Measurements from ENCODE around the gene RAB3B.
"Not testable (repeated sequence)": the region's sequence is repeated elsewhere in the genome, so short reads cannot be mapped to it uniquely, and the experiment has no call there.

RAB3B gene

DNA sequence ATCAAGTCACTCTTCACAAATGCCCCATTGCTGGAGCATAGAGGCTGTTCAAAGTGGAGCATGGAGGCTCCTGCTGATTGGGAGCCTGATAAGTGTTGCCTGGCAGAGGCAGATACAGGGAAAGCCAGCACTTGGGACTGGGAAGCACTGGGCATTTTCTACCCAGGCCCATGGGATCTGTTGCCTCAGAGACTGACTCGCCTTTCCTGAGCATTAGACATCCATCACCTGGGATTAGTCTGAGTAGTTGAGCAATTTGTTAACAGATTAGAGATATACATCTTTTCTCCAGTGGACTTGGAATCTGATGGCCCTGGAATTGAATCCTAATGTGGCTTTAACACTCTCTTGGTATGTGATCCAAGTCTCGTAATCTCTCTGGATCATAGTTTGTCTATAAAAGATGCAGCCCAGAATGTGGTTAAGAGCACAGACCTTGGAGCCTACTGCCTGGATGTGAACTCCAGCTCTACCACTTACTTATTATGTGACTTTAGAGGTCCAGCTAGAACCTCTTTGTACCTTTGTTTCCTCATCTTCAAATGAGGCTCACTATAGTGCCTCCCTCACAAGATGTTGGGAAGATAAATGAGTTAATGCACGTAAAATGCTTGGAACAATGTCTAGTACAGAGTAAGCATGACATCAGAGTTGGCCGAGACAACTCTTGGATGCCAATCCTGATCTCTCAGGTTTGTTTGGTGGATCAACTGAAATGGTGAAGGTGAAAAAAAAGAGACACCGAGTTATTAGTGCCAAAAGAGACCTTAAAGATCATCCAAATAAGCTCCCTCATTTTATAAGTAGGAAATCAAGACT, 73.7 kb downstream of the RAB3B start:
- no peak for DNase-seq (ENCODE audit: low read depth)

DNA sequence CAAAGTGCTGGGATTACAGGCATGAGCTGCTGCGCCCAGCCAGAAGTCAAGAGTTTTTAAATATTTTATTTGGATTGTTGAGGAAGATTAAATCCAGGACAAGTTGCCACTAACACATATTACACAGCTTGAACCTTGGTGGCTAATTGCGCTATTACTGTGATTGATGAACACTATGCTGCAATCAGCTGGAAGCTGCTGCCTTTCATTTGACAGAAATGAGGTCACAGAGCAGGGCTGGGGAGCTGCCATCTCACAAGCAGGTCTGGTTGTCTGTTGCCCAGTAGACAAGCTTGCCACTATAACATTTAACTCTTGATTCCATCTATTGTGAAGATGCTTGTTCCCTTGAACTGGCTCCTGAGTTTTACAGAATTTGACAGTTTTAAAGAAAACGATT, 74.5 kb downstream of the RAB3B start:
- DNase-seq (ENCODE audit: low read depth): no peak

DNA sequence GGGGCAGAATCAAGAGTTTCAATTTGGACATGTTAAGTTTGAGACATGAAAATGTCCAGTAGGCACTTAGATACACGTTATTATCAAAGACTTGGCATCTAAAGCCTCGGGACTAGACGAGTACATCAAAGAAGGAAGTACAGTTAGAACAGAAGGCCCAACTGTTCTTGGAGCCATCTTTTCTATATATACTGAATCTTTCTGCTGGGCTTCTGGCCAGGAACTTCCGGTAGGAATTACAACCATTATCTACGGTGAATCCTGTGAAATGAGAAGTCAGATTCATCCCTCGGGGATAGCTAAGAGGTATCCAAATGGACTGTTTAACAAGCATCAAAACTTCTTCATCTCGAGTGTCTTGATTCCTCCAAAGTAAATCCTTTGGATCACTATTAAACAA, 77.6 kb downstream of the RAB3B start:
- DNase-seq (ENCODE audit: low read depth): no peak

DNA sequence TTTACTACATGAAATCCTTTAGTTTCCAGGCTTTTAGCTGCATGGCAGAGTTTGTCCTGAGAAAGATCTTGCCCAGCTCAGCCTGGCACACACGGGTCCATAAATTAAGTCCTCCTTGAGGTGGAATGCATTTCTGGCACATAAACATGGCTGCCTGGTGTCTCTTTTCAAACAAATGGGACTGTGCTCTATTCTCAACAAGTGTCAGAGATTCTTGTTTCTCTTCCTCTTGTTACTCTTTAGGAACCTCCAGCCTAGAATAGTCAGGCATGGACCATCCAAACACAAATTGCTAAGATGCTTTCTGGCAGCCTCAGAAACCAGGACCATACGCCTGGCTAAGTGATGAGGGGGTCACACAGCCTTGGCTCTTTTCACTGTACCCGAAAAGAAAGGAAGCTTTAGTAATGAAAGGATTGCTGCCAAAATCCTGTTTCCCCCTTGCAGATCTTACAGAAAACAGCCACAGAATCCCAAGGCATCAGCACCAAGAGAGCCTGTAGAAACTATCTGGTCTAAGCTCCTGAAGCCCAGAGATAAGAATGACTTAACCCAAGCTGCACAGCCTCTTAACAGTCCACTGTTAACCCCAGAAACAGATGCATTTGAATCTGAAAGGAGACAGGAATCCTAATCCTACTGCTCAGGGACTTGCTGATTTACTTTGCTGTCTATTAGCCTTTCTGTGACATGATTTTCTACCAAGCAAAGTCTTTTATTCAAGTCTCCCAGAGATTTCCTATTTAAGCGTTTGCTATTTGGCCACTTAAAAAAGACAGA, 80.1 kb downstream of the RAB3B start:
- DNase-seq (ENCODE audit: low read depth): no peak

DNA sequence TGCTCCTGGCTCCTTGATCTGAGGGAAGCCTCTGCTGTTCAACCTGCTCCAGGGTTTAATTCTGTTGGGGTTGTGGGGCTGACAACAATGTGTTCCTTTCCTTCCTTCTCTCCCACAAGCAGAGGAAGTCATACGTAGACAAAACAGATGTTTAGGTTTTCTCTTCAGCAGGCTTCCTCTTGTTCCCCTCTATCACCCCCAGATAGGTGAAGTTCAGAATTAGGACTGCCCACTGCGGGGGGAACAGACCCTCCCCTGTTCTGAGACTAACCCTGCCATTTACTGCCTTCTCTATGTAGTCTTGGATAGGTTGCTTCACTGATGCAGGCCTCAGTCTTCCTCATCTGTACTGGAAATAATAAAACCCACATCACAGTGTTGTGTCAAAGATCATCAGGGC, 82.0 kb downstream of the RAB3B start:
- no peak for DNase-seq (ENCODE audit: low read depth)

DNA sequence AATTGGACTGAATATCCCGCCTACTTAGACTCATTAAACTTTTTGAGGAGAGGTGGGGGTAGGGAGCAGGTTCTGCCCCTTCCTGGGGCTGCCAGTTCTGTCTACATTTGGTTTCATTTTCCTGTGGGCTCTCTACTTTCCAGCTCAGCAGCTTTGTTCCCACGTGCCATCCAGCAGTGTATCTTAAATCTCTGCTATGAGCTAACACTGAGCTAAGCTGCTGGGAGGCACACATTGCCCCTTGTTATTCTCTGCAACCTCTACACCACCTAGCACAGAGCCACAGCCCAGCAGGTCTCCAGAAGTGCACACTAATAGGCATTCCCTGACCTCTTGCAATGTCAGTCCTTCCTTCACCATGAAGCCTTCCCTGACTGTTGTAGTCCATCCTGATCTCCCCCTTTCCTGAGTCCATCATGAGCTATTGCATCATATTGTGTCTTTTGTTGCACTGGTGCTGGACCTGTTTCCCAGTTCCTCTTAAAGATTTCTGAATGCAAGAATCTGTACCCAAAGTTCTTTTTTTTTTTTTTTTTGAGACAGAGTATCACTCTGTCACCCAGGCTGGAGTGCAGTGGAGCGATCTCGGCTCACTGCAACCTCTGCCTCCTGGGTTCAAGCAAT, 83.3 kb downstream of the RAB3B start:
- DNase-seq (ENCODE audit: low read depth): no peak

DNA sequence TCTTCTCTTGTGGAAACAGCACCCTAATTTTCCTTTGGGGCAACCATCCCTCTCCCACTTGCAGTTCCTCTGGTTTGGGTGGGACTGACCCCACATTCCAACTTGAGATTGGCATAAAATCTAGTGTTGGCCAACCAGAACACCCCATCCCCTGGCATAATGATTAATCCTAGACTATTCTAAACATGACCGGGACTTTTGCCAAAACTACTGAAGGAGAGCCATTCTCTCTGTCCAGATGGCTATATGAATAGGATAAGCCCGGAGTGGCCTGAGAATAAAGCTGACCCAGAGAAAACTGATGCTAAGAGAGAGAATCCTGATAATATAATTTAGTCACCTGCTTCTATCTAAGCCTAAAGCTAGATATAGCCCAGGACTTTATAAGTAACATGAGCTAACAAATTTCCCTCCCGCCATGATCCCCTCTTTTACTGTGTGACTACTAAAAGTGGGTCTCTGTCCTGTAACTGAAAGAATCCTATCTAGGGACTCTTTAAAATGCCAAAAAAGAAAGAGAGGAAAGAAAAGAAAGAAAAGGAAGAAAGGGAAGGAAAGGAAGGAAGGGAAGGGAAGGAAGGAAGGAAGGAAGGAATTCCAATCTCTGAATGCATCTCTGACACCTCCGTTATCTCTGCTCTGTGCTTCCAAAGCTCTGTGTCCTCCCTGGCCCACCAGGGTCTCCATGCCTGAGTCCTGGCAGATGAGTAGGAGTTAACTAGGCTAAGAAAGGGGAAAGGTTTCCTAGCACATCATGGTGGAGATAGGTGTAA, 84.0 kb downstream of the RAB3B start:
- peak; percentile 16 for DNase-seq (ENCODE audit: low read depth)

DNA sequence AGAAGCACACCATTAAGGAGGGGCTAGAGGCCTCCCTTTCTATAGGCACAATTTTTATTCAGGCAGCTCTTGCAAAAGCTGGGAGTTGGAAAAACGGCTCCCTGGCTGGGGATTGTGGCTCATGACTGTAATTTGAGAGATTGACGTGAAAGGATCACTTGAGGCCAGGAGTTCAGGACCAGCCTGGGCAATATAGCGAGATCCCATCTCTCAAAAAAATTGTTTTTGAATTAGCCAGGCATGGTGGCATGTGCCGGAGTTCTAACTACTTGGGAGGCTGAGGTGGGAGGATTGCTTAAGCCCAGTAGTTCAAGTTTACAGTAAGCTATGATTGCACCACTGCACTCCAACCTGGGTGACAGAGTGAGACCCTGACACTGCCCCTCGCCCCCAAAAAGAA, 88.0 kb downstream of the RAB3B start:
- DNase-seq (ENCODE audit: low read depth): no peak

DNA sequence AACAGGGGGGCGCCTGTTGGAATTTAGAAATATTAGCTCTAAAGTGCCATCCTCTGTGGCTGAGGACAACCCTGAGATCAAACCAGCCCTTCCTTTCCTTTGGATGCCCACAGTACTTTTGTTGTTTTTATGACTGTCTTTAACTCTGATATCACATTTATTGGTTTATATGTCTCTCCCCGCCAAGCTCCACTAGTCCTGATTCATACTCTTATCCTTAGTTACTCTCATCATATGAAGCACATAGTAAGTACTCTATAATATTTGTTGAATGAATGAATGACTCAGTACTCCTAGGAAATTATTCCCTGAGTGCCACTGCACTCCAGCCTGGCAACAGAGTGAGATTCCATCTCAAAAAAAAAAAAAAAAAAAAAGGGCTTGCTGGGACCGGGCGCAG, 89.3 kb downstream of the RAB3B start:
- no peak for DNase-seq (ENCODE audit: low read depth)

DNA sequence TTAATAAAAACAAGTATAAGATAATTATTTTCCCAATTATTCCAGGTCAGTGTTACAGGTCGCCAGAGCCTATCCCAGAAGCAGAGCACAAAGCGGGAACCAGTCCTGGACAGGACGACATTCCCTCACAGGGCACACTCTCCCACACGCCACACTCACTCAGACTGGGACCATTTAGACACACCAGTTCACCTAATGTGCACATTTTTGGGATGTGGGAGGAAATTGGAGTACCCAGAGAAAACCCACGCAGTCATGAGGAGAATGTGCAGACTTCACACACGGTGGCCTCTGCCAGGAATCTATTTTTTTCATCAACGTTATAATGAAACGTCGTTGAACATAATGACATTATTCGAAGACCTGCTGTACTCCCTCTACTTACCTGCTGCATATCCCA, 91.5 kb downstream of the RAB3B start:
- DNase-seq (ENCODE audit: low read depth): no peak

DNA sequence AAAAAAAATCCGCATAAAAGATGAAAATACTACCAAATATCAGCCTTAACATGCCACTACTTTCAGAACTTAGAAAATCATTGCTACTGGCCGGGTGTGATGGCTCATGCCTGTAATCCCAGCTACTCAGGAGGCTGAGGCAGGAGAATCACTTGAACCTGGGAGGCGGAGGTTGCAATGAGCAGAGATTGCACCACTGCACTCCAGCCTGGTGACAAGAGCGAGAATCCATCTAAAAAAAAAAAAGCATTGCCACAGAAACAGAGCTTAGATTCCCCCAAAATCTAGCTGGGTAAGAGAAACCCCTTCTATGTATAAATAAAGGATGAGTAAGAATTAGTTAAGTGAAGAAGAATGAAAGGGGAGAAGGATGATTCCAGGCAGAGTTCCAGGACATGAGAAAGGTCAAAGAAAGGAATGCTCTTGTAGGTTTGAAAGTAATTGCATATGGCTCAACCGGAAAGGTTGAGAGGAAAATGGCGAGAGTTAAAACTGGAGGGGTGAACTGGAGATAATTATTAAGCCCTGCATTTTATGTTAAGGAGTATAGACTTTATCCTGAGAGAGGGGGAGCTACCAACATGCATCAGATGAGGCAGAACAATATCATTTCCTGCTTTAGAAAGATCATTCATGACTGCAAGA, 92.3 kb downstream of the RAB3B start:
- DNase-seq (ENCODE audit: low read depth): peak; percentile 55

DNA sequence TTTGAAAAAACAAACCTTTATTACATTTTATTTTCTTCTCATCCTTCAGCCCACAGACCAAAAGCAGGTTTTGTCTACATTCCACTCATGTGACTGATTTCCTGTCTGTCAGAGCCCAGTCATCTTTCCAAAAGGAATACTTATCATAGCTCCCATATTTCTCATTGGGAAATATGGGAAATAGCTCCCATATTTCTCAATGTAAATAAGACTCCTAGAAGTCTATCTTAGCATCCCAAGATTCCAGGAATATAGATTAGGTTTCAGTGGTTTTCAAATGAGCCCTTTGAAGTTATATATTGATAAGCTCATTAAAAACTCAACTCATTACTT, 92.8 kb downstream of the RAB3B start:
- peak; percentile 37 for DNase-seq (ENCODE audit: low read depth)

DNA sequence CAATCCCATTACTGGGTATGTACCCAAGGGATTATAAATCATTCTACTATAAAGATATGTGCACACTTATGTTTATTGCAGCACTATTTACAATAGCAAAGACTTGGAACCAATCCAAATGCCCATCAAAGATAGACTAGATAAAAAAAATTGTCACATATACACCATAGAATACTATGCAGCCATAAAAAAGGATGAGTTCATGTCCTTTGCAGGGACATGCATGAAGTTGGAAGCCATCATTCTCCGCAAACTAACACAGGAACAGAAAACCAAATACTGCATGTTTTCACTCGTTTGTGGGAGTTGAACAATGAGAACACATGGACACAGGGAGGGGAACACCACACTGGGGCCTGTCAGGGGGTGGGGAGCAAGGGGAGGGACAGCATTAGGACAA, 95.8 kb downstream of the RAB3B start:
- not testable (repeated sequence) for DNase-seq (ENCODE audit: low read depth)

DNA sequence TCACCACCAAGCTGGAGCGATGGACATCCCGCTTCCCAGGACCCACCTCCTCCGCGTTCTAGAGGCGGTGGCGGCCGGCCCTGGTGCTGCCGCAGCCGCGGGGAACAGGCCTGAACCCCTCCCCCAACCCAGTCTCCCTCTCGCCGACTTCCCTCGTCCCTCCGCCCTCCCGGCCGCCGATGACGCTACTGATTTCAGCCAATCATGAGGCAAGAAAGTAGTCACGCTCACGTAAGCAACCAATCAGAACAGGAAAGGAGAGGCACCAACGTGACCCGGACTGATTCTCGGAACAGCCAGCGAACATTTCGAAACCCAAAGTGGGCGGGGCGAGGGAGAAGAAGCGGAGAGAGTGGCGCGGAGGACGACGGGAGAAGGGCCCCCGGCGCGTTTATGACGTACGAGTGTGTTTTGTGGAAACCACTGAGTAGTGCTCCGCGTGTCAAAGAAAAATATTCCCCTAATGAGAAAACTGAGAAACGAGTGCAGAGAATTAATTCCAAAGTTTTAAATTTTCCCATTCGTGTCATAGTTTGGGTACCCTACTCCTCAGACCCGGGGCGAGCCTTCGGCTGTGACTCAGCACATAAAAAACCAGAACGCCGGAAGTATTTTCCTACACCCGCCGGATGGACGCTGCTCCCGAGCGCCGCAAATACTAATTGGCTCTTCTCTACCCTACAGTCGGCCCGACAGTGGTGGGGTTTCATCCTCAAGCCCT, 111.7 kb downstream of the RAB3B start, which contains the start of gene NRDC:
NRDC (minus strand) TSS at position 112 of the 721 bp plus-strand sequence. CDS start 112 bp downstream, outside the sequence.
- peak; percentile 100 for DNase-seq (ENCODE audit: low read depth)

DNA sequence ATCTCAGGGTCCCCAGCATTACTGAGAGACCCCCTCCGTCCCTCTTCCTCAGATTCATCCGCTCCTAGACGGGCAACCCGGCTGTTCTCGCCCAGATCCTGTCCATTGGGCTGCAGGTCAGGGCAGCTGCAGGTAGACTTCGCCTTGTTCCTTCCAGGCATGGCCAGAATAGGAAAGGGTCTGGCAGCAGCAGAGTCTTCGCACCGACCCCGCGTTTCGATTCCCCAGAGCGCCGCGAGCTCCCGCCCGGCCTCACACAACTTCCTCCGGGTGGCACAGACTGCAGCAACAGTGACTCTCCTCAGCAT, 112.2 kb downstream of the RAB3B start:
- no peak for DNase-seq (ENCODE audit: low read depth)

DNA sequence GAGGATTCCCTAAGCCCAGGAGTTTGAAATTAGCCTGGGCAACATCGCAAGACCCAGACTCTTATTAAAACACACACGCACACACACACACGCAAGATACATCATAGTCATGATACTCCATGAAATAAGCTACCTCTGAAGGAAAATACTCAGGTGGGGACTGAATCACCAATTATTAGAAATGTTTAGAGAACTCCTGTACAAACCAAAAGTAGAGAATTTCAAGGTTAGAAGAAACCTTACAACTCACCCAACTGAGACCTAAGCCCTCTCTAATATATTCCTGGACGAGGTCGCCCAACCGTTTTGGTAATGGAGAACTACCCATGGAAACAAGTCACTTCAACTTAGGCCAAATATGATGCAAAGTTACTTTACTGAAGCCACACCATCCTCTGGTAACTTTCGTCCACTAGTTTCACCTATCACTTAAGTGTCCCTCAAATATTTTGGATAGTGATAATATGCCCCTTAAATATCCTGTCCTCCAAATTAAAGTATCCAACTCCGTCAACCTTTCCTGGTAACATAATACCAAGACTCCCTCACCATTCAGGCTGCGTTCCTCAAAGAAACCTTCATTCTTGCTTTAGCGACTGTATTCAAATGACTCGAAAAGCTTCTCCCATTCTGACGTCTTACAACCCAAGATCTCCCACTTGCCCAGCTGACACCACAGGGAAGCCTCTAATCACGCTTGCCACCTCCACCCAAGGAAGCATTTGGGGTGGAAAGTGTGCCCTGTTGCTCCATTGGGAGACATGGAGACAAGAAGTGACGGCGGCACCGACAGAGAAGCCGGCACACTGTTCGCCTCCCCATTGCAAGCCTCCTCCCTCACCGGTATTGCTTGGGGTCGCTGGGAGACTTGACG, 112.8 kb downstream of the RAB3B start:
- no peak for DNase-seq (ENCODE audit: low read depth)

DNA sequence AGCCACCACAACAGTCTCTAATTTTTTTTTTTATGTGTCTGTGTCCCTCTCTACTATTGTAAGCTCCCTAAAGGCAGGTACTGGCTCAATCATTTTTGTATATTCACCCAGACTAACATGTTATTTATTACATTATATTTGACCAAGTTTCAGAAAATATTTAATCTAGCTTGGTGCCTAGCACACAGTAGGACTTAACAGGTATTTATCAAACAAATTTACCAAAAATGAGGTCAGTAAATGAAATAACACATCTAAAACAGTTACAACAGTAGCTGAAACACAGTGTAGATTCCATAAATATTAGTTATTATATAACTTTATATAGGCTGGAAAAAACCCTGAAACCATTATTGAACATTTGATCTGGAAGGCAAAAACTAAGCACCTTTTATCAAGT, 114.7 kb downstream of the RAB3B start:
- DNase-seq (ENCODE audit: low read depth): no peak

DNA sequence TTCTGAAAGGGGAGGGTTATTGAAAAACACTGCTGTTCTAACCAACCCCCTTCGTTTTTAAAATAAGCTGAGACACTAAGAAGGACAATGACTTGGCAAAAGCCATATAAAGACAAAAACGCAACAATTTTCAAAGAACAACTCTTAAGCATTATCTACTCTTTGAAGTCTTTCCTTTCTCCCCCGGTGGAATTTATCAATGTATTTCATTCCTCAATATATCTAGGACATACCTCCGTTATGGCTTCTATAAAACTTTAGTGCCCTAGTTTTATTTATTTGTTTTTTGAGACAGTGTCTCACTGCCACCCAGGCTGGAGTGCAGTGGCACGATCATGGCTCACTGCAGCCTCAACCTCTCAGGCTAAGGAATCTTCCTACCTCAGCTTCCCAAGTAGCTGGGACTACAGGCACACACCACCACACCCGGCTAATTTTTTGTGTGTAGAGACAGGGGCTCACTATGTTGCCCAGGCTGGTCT, 115.2 kb downstream of the RAB3B start:
- DNase-seq (ENCODE audit: low read depth): no peak

DNA sequence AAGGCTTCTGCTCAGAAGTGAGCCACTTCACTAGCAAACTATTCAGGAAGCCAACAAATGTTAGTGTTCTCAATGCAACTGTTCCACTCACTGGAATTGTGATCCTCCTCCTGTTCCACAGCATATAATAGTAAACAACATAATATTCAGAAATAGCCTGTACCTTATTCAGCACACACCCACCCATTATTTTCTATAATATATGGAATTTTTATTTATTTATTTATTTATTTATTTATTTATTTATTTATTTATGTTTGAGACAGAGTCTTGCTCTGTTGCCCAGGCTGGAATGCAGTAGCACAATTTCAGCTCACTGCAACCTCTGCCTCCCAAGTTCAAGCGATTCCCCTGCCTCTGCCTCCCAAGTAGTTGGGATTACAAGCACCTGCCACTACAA, 117.2 kb downstream of the RAB3B start:
- not testable (repeated sequence) for DNase-seq (ENCODE audit: low read depth)

DNA sequence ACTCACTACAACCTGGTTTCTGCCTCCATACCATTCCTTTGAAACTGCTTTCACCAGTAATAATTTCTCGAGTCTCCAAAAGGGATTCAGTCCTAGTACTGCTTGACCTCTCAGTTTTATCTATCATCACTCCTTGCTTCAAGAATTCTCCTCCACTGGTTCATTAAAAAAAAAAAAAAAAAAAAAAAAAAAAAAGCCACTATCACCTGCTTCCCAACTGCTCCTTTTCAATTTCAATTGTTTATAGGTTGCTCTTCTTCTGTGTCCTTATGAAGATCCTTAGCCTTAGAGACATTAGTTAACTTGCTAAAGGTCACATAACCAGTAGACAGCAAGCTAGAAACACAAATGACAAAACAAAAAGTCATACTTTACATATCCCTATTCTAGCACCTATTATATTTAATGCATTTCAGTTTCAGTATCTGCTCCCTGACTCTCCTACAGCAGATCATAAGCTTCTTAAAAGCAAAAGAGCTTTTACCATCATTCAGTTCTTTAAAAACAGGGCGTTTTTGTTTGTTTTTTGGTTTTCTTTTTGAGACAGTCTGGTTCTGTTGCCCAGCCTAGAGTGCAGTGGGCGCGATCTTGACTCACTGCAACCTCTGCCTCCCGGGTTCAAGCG, 119.0 kb downstream of the RAB3B start:
- DNase-seq (ENCODE audit: low read depth): no peak

Measured in fibroblast of the conjunctiva (primary cell).